Mucosa of rectum (tissue), 2 donors: ENCODE measurements around the gene TMEM221.

Experiments
- H3K27ac ChIP-seq, 2 donors: one replicate each; pipeline ENCODE4 v1.7.0; 2013; ENCODE audit warnings: inconsistent platforms in 2 of 2, low read depth in 2 of 2, low read length in 2 of 2
- H3K27me3 ChIP-seq, 2 donors: one replicate each; pipeline ENCODE4 v1.7.0; 2013; ENCODE audit warnings: low read length in 2 of 2; ENCODE audit not compliant: control insufficient read depth in 2 of 2, insufficient read depth in 2 of 2
- H3K36me3 ChIP-seq, 2 donors: one replicate each; pipeline ENCODE4 v1.7.0; 2013; ENCODE audit warnings: low read length in 2 of 2; ENCODE audit not compliant: control insufficient read depth in 2 of 2, insufficient read depth in 2 of 2
- H3K4me1 ChIP-seq, 2 donors: one replicate each; pipeline ENCODE4 v1.7.0; 2013; ENCODE audit warnings: low read length in 2 of 2, mild to moderate bottlenecking in 1 of 2; ENCODE audit not compliant: control insufficient read depth in 2 of 2, insufficient read depth in 2 of 2
- H3K4me3 ChIP-seq, 2 donors: one replicate each; pipeline ENCODE4 v1.7.0; 2013; ENCODE audit warnings: low read length in 2 of 2
- H3K9ac ChIP-seq, 2 donors: one replicate each; pipeline ENCODE4 v1.7.0; 2013; ENCODE audit warnings: low read length in 2 of 2, low read depth in 1 of 2, mild to moderate bottlenecking in 1 of 2
- H3K9me3 ChIP-seq, 2 donors: one replicate each; pipeline ENCODE4 v1.7.0; 2013; ENCODE audit warnings: low read length in 2 of 2; ENCODE audit not compliant: control insufficient read depth in 2 of 2
- donor health status: healthy.
- donor health status: Normal muscosa, but diverticular disease.

The TMEM221 gene

GRCh38 chr19:17393002-17393401 lies 55.5 kb downstream of the TMEM221 start:
- Histone ChIP-seq H3K27ac (no peak overlapping the region), H3K4me3 (no peak overlapping the region), H3K36me3 (no peaks in the 10 kb centered on the region), H3K4me1 (peaks cover 11 to 13% of the 10 kb centered on the region in 2 donors), H3K27me3 (peaks cover 7 to 9% of the 10 kb centered on the region in 2 donors), H3K9me3 (no peaks in the 10 kb centered on the region), H3K9ac (no peak overlapping the region)

DNA sequence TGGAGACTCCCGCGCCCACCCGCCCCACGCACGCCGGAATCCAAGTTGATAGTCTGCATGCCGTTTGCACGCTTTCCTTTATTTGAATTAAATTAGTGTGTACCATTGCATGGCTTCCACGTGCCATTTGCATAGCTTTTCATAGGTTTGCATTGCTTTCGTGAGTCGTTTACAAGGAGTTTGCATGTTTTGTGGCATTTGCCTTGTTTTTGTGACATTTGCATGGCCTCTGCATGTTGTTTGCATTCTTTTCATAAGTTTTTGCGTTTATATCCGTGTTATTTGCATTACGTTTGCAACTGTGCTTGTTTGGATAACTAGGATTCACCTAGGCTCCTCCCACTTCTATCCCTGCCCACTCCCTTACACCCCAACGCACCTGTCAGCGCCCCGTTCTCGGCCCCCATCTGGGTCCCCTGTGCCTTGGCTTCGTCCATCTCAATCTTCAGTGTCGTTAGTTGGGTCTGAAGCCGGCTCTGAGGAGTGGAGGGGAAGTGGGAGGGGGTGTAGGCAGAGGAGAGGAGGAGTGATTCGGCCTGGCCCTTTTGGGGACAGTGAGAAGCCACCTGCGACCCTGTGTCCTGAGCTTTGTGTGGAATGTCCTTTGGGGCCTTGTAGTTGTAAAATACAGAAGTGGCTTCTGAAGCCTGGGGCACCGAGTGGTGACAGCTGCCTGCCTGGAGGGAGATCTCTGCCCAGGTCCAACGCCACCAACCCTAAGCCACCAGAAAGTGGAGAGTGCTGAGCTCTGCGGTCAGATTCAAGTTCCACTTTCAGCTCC lies 56.9 kb downstream of the TMEM221 start:
- H3K4me1 ChIP-seq, result peaks cover 11 to 13% of the 10 kb centered on the region in 2 donors
- no peaks in the 10 kb centered on the region for H3K36me3 ChIP-seq
- H3K27ac ChIP-seq, result peak overlapping the region in 1 of 2 donors; percentile 43
- peak overlapping the region in 1 of 2 donors; percentile 49 for H3K9ac ChIP-seq
- H3K4me3 ChIP-seq, result peak overlapping the region; percentile 21 to 78
- peaks cover 7 to 9% of the 10 kb centered on the region in 2 donors for H3K27me3 ChIP-seq
- no peaks in the 10 kb centered on the region for H3K9me3 ChIP-seq

DNA sequence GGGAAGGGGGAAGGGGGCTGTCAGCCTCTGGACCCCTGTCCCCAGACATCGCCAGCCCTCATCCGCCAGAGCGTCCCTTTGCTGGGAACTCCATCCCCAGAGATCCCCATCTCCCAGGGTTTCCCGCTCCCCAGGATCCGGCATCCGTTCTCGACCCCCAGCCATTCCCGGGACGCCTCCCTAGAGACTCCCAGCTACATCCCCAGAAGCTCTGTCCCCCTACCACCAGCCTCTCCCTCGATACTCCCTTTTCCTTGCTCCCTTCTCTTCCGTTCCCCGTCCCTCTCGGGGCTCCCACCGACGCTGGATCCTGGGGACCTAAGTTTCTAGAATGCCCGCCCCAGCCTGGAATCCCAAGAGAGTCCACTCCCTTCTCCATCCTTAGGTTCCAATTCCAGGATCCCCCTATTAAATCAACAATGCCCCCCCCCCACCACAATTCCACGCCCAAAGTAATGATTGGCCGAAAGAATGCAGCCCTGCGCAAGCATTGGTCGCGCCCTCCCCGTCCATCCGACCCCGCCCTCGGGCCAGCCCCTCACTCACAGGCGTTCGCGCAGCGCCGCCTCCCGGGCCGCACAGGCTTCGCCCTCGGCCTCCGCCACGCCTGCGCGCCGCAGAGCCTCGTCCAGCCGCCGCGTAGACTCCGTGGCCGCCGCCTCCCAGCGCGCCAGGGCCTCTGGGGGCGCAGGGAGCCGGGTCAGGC lies 57.6 kb downstream of the TMEM221 start:
- peak overlapping the region; percentile 49 to 57 for H3K9ac ChIP-seq
- no peaks in the 10 kb centered on the region for H3K9me3 ChIP-seq
- H3K4me1 ChIP-seq, result peaks cover 11 to 14% of the 10 kb centered on the region in 2 donors
- no peaks in the 10 kb centered on the region for H3K36me3 ChIP-seq
- H3K27ac ChIP-seq, result no peak overlapping the region
- H3K27me3 ChIP-seq, result peaks cover 7 to 9% of the 10 kb centered on the region in 2 donors
- peak overlapping the region; percentile 56 to 78 for H3K4me3 ChIP-seq

DNA sequence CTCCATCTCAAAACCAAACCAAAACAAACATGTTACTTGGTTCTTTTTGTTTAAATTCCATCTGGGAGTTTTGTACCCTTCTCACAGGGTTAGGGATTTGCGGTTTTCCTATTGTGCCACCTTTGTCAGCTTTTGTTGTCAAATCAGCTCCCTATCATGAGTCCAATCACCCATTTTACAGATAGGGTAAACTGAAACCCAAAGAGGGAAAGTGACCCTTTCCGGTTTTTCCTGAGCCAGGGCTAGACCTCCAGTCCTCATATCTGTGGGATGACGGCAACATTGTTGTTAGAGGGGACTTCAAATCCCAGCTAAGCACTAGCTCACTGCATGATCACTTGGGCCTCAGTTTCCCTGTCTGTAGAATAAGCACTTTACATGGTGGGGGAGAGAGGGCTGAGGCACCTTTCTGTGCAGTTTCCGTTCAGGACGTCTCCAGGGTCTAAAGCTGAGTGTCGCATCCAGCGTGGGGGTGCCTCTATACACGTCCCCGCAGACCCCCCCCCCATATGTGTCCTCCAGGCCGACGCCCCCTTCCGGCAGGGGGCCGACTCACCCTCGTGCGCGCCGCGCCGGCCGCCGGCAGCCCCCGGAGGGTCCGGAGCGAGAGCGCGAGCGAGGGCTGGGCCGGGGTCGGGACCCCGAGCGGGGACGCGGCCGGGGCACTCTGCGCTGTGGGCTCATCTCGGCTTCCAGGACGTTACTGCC lies 58.4 kb downstream of the TMEM221 start:
- peak overlapping the region; percentile 56 to 73 for H3K4me3 ChIP-seq
- H3K27me3 ChIP-seq, result peaks cover 7 to 9% of the 10 kb centered on the region in 2 donors
- no peak overlapping the region for H3K27ac ChIP-seq
- peak overlapping the region; percentile 49 to 57 for H3K9ac ChIP-seq
- peaks cover 11 to 16% of the 10 kb centered on the region in 2 donors for H3K4me1 ChIP-seq
- no peaks in the 10 kb centered on the region for H3K36me3 ChIP-seq
- no peaks in the 10 kb centered on the region for H3K9me3 ChIP-seq

DNA sequence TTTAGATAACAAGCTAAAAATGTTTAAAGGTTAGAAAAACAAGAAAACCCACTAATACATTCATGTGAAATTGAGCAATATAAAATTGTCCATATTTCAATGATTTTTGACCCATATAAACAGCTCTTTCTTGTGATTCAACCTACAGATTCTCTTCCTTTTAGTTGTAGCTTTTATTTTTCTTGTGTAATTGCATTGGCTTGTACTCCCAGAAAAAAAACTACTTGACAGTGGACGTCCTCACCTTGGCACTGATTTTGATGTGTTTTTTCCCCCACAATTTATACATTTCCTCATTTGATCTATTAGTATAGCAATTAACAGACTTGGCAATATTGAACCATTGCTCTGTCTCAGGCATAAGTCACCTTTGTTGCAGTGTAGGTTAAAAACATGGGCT lies 59.2 kb downstream of the TMEM221 start:
- H3K27ac ChIP-seq, result no peak overlapping the region
- no peaks in the 10 kb centered on the region for H3K36me3 ChIP-seq
- peaks cover 11 to 16% of the 10 kb centered on the region in 2 donors for H3K4me1 ChIP-seq
- H3K9me3 ChIP-seq, result no peaks in the 10 kb centered on the region
- peaks cover 7 to 9% of the 10 kb centered on the region in 2 donors for H3K27me3 ChIP-seq
- no peak overlapping the region for H3K9ac ChIP-seq
- H3K4me3 ChIP-seq, result no peak overlapping the region

- Histone ChIP-seq H3K4me1 (peaks cover 4 to 9% of the 10 kb centered on the region in 2 donors), H3K4me3 (no peak overlapping the region), H3K36me3 (no peaks in the 10 kb centered on the region), H3K9me3 (no peaks in the 10 kb centered on the region), H3K27me3 (peaks cover 0 to 3% of the 10 kb centered on the region in 2 donors), H3K27ac (no peak overlapping the region), H3K9ac (no peak overlapping the region)
Measured at GRCh38 chr19:17385878-17386611, 62.4 kb downstream of the TMEM221 start.
